ENCODE data around the gene MAP2K3.
"Not testable (repeated sequence)": the region's sequence is repeated elsewhere in the genome, so short reads cannot be mapped to it uniquely, and the experiment has no call there.

DNA sequence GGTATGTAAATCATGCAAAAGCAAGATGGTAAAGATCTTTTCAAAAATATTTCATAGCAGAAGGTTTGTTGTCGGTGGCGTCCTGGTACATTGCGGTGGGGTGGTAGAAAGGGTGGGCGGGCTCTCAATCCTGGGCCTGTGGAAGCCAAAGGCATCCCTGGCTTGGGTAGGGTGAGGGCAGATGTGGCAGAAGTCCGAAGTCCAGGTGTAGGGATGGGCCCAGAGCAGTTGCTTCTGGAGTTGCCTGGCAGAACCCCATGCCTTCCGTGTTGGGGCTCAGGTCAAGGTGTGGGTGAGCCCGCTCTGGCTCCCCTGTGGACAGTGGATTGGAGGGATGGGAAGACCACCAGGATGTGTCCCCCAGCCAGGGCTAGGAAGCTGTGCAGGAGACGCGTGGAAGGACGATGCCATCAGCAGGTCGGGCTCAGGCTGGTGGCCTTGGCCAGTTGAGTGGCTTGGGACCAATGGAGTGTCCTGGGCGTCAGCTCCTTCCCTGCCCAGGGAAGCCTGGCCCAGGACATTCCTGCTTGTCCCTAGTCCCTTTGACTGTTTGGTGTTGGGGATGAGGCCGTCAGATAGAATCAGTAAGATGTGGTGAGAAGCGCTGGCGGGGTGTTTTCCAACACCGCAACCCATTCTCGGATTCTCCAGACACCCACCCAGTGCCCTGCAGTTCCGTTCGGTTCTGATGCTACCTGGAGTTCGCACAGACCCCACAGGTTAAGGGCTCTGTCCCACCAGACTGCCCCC, 21.1 kb downstream of the MAP2K3 start:
- TF ChIP-seq, protein P1, sequence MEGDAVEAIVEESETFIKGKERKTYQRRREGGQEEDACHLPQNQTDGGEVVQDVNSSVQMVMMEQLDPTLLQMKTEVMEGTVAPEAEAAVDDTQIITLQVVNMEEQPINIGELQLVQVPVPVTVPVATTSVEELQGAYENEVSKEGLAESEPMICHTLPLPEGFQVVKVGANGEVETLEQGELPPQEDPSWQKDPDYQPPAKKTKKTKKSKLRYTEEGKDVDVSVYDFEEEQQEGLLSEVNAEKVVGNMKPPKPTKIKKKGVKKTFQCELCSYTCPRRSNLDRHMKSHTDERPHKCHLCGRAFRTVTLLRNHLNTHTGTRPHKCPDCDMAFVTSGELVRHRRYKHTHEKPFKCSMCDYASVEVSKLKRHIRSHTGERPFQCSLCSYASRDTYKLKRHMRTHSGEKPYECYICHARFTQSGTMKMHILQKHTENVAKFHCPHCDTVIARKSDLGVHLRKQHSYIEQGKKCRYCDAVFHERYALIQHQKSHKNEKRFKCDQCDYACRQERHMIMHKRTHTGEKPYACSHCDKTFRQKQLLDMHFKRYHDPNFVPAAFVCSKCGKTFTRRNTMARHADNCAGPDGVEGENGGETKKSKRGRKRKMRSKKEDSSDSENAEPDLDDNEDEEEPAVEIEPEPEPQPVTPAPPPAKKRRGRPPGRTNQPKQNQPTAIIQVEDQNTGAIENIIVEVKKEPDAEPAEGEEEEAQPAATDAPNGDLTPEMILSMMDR (IDR thresholded peaks at IDR 0.05), result not testable (repeated sequence)
- TF ChIP-seq POLR2A (IDR thresholded peaks at IDR 0.05), result not testable (repeated sequence)

Measured in transverse colon (tissue), 3 donors.